HG02759 (cell line): ENCODE data around the gene ACOT7.
A peak's percentile ranks its signal among the peaks of the same experiment; 100 is the strongest.
"Not testable (repeated sequence)": the region's sequence is repeated elsewhere in the genome, so short reads cannot be mapped to it uniquely, and the experiment has no call there.

Source experiments
- ATAC-seq: cut with Tn5 transposase; IDR thresholded peaks from one replicate; pipeline ENCODE4 v1.9.1; 2021; ENCODE audit warnings: mild to moderate bottlenecking, moderate library complexity; ENCODE audit not compliant: unreplicated experiment

The ACOT7 gene

DNA sequence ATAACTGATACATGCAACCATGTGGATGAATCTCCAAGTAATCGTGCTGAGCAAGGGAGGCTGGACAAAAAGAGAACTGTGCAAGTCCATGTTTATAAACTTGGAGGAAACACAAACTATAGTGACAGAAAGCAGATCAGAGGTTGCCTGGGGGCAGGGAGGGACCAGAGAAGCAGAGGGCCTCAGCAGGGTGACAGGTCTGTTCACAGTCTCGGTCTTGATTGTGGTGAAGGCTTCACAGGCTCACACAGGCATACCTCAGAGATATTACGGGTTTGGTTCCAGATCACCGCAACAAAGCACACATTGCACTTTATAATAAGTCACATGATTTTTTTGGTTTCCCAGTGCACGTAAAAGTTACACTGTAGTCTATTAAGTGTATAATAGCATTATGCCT is 28.5 kb downstream of the ACOT7 start:
- no peak for ATAC-seq

DNA sequence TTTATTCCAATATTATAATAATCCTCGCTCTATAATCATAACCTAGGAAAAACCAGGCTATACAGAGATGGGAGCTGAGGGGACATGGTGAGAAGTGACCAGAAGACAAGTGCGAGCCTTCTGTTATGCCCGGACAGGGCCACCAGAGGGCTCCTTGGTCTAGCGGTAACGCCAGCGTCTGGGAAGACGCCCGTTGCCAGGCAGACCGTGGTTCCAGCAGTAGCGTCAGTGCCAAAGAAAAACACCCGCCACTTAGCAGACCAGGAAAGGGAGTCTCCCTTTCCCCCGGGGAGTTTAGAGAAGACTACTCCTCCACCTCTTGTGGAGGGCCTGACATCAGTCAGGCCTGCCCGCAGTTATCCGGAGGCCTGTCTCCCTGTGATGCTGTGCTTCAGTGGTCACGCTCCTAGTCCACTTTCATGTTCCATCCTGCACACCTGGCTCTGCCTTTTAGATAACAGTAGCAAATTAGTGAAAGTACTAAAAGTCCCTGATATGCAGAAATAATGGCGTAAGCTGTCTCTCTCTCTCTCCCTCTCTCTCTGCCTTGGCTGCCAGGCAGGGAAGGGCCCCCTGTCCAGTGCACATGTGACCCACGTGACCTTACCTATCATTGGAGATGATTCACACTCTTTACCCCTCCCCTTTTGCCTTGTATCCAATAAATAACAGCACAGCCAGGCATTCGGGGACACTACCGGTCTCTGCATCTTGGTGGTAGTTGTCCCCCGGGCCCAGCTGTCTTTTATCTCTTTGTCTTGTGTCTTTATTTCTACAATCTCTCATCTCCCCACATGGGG is 30.3 kb downstream of the ACOT7 start:
- not testable (repeated sequence) for ATAC-seq

DNA sequence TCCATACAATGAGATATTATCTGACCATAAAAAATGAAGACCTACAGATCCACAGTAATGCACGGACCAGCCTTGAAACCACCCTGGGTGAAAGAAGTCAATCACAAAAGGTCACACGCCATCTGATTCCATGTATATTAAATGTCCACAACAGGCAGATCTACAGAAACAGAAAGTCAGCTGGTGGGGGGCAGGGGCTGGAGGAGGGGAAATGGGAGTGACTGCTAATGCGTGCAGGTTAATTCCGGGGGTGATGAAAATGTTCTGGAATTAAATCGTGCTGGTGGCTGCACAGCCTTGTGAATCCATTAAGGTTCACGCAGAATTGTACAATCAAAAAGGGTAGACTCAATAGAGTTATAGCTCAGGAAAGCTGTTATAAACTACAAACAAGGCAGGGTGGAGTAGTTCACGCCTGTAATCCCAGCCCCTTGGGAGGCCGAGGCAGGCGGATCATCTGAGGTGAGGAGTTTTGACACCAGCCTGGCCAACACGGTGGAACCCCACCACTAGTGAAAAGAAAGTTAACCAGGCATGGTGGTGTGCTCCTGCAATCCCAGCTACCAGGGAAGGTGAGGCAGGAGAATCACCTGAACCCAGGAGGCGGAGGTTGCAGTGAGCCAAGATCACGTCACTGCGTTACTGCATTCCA is 32.3 kb downstream of the ACOT7 start:
- no peak for ATAC-seq

DNA sequence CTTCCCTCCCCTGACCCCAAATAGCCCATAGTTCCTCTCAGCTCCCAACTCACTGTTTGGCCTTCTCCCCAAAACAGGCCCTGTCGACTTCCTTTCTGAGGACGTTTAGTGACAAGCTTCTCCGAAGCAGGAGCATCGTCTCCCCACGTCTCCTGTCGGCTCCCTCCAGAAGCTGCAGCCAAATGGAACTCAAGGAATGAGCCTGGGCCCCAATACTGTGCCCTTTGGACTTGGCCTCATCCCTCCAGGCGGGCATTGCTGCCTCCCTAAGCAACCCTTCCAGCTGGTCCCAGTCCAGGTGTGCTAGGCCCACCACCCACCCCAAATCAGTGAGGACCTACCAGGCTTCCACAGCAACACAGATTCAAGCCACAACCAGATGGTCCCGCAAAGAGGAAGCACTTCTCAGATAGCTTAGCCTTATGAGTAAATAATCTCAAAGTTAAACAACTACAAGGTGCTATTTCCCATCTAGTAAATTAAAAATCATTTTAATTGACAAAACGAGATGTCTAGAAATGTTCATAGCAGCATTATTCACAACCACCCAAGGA is 33.0 kb downstream of the ACOT7 start:
- no peak for ATAC-seq

DNA sequence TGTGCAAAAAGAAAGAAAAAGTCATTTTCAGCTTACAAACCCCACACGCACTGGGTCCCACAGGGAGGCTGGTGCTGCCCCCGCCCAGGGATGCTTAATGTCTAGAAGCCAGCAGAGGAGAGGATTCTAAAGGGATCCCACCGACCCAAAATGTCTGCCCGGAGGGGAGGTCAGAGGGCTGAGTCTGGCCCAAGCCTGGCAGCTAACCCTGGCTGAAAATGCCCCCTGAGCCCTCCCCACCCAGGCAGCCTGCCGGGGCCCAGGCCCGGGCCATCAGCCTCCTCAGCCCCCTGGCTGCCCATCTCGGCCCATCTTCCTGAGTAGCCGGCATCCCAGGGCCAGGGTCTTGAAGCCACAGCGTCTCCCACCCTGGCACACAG is 33.5 kb downstream of the ACOT7 start:
- peak; percentile 20 for ATAC-seq

DNA sequence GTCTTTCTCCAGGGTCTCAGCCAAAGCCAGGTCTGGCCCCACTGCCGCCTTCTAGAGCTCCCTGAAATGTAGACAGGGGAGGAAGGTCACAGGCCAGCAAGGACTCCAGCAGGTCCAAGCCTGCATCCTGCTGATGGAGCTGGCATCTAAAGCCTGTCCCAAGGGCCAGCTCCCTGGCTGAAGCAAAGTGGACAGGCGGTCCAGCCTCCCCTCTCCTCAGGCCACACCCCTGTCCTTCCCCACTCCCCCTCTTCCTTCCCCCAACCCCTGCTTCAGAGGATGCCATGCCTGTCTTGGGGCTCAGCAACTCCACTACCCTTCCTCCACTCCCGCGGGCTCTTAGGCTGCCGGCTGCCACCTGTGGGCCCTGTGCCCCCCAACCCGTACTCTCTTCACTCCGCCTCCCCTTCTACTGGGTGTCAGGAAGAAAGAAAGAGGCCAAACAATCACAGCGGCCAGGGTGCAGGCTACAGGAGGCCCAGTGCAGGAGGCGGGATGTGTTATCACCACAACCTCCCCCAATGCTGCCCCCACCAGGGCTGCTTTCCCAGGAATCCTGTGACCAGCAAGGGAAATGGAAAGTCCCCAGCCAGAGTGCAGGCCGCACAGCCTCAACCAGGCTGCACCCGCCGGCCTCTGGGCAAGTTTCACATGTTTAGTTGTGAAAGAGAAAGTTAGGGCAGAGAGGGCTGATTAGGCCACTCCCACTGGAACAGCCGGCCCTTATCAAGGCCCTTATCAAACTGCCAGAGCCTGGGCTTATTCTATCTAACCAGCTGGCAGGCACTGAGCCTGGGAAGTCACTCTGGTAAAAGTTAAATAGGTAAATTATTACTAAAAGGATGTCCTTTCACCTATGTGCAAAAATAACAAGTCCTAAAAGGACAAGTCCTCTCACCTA is 34.1 kb downstream of the ACOT7 start:
- ATAC-seq: peak; percentile 81

DNA sequence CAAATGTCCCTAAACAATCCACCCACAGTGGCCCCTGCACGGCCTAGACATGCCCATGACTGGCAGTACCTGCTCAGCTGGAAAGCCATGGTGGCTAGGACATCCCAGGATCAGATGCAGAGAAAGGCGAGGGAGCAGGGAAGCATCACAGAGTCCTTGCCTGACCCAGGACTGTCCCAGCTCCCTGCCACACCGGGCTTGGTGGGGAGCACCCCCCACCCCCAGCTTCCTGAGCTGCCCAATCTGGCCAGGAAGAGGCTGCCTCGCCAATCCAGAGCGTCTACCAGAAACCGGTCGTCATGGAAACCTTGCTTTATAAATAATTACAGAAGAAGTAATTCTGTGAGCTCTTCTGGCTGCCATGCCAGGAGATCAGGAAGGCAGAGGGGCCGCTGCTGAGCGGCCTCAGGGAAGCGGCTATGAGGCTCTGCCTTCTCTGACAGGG is 34.8 kb downstream of the ACOT7 start:
- ATAC-seq: peak; percentile 19

DNA sequence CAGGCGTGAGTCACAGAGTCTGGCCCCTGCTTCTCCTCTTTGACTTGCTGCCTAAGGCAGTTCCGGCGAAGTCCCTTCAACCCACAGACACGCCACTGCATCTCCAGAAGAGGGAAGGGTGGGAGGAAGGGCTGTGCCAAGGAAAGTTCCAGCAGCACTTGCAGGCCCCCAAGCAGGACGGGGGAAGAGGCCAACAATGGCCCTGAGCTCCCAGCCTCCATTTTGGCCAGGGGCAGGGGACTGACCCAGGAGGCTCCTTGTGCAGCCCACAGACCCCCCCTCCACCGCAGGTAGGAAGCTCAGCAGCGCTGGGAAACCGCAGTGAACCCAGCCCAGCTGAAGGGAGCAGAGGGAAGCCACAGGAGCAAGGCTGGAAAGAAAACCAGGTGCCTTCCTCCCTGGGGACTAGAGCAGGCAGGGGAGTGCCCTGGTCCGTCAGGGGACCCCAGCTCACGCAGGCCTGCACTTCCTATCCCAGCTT is 35.4 kb downstream of the ACOT7 start:
- no peak for ATAC-seq

DNA sequence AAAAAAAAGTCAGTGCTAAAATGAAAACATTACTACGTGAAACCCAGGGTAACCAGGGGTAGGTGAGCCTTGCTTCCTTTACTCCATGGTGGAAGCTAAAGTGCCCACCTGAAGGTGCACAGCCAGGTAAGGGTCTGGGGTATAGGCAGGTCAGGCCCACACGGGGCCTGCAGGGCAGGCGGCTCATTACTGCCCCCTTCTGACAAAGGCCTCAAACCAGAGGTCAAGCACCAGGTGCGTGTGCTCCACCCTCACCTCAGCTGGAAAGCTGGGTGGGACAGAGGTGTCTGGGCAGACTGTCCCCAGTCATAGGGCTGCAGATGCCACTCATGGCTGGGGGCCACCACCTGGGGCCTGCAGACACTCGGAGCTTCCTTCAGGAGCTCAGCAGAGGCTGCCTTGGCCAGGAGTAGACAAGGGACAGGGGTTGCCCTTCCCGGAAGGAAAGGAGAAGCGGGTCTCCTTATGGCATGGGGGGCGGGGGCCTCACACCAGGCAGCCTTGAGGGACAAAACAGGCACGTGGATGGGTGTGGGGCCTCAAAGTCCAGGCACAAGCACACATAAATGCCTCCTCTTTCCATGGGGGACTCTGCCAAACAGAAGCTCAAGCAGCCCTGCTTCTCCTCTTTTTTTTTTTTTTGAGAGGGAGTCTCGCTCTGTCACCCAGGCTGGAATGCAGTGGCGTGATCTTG is 36.2 kb downstream of the ACOT7 start:
- no peak for ATAC-seq

DNA sequence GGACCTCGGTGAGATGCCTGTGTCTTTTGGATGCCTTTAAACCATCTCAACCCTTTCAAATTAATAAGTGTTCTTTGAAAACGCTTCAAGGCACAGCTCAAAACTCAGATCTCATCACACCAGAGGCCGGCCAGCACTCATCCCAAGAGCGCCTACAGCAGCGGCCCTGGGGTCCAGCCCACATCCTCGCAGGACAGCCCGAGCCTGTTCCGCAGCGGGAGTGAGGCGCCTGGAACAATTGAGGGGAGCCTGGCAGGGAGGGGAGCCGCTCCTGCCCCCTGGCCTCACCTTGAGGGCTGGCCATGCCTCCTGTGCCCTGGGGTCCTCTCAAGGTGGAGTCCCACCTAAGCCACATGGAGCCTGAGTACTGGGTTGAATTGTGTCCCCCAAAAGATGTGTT is 37.9 kb downstream of the ACOT7 start:
- no peak for ATAC-seq

DNA sequence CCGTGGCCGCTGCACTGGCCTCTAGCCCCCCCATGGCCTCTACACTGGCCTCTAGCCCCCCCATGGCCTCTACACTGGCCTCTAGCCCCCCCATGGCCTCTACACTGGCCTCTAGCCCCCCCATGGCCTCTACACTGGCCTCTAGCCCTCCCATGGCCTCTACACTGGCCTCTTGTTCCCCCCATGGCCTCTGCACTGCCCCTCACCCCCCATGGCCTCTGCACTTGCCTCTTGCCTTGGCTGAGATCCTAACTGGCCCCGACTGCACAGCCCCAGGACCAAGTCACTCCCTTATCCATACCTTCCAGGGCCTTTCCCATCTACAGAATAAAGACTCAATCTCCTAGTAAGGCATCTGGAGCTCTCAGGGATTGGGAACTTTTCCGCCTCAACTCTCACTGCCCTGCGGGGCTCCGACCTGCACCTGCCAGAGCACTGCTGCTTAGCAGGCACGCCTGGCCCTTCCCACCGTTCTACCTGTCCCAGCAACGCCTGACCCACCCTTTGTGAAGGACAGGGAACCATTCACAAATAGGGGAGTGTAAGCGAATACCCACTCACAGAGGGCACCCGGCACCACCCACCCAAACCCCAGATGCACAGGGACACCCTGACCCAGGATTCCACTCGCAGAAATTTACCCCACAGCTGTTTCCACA is 38.8 kb downstream of the ACOT7 start:
- ATAC-seq: no peak

DNA sequence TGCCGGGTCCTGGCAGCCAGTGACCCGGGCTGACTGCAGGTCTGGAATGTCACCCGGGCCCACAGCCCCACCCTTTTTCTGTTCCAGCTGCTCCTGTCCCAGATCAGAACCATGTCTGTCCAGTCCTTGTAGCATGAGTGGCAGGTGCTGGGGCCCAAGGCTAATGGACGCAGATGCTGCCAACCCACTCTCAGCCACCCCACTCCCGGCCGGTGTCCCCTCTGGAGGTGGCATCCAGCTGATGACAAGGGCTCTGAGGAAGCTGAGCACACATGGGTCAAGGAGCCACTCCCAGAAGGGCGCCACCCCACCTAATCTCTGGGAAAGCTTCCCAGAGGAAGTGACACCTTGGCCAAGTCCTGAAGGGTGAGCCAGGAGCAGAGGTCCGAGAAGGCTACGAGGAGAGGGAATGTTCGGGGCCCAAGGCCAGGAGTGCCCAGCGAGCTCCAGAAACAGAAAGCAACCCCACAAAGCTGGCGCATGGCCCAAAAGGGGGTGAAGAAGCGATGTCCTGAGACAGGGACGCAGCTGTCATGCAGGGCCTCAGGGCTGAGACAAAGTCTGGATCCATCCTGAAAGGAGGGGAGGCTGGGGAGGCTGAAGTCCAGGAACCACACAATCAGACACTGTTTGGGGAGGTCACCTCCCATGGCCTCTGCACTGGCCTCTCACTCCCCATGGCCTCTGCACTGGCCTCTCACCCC is 39.5 kb downstream of the ACOT7 start:
- no peak for ATAC-seq

DNA sequence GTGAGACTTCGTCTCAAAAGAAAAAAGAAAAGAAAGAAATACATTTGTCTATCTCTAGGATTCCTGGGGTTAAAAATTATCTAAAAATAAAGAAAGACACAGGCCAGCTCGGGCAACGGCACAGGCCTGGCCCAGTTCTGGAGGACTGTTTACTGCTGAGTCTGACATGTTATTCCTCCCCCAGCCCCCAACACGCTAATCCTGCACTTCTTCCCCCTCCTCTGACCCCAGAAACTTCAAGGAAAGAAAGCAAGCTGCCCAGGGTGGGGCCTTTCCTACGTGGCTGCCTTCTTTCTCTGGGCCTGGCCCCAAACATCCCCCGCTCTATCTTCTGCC is 40.0 kb downstream of the ACOT7 start:
- ATAC-seq: no peak

DNA sequence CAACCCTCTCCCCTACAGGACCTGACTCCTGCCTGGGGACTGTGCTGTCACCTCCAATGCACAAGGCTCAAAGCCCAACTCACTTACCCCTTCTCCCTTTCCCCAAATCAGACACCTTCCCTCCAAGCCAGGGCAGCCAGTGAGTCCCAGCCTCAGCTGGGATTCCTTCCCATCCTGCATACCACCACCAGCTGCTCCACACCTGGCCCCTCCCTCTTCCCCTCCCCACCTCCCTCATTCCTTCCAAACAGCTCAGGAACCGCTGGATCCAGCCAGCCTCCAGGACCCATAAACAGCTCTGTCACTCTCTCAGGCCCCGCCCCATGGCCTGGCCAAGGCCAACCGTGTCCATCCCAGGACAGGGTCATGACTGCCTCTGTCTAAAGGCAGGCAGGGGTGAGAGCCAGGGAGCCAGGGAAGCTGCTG is 41.4 kb downstream of the ACOT7 start:
- no peak for ATAC-seq

DNA sequence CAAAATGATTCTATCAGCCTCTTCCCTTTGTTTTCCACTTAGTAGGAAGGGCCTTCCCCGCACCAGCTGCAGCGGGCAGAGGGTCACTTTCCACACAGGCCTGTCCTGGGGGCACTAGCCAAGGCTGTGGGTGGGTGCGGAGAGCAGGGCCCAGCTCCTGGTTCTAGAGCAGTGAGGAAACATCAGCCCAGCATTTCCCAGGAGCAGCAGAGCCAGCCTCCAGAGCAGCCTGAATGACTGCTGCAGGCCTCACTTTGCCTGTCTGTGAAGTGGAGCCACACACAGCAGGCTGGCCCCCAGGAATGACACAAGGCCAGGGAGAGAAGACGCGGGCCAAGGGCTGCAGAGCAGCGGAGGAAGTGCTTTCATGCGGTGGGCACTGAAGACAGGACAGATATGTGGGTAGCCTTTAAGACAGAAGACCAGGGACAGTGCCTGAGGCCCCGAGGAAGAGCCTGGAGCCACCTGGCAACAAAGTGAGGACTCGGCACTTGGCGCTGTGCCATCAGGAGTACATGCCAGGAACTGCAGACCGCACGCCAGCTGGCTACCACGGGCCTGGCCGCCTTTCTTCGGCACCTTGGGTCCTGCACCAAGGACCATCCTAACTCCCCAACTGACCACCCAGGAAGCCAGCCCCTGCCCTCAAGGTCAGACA is 42.0 kb downstream of the ACOT7 start:
- no peak for ATAC-seq

DNA sequence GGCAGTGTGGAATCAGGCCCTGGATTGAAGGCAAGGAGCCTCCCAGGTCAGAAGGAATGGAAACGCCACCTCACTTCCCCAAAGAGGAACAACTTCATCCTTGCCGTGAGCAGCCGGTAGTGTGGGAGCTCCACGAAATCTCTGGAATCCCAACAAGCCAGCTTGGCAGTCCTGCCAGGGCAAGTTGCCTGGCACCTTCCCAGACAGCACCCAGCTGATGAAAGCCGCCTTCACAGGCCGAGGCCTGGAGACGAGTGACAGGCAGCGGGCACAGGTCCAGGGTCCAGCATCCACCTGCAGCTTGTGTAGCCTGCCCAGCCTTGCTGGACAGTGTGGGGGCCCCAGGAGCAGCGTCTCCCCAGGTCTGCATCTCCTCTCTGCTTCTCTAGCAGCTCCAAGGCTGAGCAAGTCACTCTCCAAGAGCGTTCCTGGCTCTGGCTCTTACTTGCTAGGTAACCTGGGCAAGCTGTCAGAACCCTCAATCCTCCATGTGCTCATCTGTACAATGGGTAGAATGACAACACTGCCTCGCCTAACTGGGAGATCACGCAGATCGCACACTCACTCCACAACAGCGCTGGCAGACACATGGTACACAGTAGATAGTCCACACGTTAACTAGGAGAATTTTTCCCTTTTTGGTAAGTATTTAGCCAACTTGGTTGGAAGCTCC is 43.0 kb downstream of the ACOT7 start:
- ATAC-seq: no peak

DNA sequence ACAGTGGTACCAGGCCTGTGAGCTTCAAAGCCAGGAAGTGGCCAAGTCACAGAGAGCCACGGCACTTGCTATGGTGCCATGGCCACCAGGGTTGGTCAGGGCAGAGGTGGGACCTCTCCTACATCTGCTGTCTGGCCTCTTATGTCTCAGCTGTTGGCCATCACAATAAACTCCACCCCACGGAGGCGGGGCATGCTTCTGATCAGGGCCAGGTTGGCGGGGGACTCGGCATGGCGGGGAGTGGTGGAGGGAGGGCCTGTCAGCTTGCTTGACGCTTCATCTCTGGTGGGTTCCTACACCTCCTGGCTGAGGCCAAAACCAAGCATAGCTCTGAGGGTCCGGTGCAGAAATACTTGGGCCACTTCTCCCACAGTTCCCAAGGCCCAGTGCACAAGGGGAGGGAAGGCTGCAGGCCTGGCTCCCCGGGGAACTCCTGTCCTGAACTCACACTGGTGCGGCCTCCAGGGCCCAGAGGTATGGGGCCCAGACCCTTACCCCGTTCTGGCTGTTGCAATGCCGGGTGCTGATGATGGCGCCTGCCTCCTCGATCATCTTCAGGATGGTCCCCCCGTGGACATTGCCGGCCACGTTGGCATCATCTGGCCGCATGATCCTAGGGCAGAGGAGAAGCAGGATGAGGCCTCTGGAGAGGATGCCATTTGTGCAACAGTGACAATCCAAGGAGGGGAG is 44.2 kb downstream of the ACOT7 start:
- ATAC-seq: no peak
